Gastrocnemius medialis (tissue), 4 donors: ENCODE results near the gene FAH.

Experiments used
- POLR2A ChIP-seq, 2 donors: fragments of 450-650 bp; IDR thresholded peaks; one replicate each; pipeline ENCODE4 v1.6.1; 2017; ENCODE audit warnings: antibody characterized with exemption in 2 of 2, mild to moderate bottlenecking in 2 of 2, moderate library complexity in 2 of 2
- TF ChIP-seq, protein P1 (sequence below), 5 experiments: fragments of 450-650 bp in 3 of 5; fragments of 200-600 bp in 2 of 5; sonication (generic) in 2 of 5; IDR thresholded peaks in 4 of 5; conservative IDR thresholded peaks in 1 of 5; 1 replicate in 4 of 5; 2 replicates in 1 of 5; pipeline ENCODE4 v1.5.1; 2016 to 2019; ENCODE audit warnings: antibody characterized with exemption in 5 of 5, mild to moderate bottlenecking in 3 of 5, moderate library complexity in 3 of 5

DNA sequence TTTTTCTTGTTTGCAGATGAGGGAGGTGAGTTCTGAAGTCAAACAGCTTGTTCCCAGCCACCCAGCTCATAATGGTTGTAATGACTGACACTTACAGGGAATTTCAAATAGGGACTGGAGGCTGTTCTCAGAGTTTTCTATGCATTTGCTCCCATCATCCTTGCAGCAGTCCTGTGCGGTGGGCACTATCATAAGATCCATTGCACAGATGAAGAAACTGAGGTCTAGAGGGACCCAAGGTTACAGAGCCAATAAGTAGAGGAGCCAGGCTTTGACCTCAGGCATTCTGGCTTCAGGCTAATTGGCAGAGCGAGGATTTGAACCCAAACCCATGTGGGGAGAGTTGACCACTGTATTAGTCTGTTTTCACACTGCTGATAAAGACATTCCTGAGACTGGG is 32.4 kb downstream of the FAH start:
- TF ChIP-seq, protein P1, sequence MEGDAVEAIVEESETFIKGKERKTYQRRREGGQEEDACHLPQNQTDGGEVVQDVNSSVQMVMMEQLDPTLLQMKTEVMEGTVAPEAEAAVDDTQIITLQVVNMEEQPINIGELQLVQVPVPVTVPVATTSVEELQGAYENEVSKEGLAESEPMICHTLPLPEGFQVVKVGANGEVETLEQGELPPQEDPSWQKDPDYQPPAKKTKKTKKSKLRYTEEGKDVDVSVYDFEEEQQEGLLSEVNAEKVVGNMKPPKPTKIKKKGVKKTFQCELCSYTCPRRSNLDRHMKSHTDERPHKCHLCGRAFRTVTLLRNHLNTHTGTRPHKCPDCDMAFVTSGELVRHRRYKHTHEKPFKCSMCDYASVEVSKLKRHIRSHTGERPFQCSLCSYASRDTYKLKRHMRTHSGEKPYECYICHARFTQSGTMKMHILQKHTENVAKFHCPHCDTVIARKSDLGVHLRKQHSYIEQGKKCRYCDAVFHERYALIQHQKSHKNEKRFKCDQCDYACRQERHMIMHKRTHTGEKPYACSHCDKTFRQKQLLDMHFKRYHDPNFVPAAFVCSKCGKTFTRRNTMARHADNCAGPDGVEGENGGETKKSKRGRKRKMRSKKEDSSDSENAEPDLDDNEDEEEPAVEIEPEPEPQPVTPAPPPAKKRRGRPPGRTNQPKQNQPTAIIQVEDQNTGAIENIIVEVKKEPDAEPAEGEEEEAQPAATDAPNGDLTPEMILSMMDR (IDR thresholded peaks at IDR 0.05 in 4 of 5, conservative IDR thresholded peaks at IDR 0.05 in 1 of 5), result no peak
- no peak for TF ChIP-seq POLR2A (IDR thresholded peaks at IDR 0.05)
